IPS-18a (cell line): ENCODE data around the gene SMYD3.

ENCODE experiments used
- H3K27ac ChIP-seq: one replicate; pipeline ENCODE4 v1.5.1; 2013; ENCODE audit warnings: low read length
- H3K27me3 ChIP-seq: one replicate; pipeline ENCODE4 v1.6.1; 2013; ENCODE audit warnings: mild to moderate bottlenecking, low read length; ENCODE audit not compliant: control insufficient read depth, insufficient read depth
- H3K36me3 ChIP-seq: one replicate; pipeline ENCODE4 v1.6.1; 2013; ENCODE audit warnings: low read depth, low read length; ENCODE audit not compliant: control insufficient read depth
- H3K4me1 ChIP-seq: one replicate; pipeline ENCODE4 v1.6.1; 2013; ENCODE audit warnings: low read depth, low read length; ENCODE audit not compliant: control insufficient read depth
- H3K4me3 ChIP-seq: one replicate; pipeline ENCODE4 v1.5.1; 2013; ENCODE audit warnings: low read length
- H3K9ac ChIP-seq: one replicate; pipeline ENCODE4 v1.6.1; 2013; ENCODE audit warnings: mild to moderate bottlenecking, low read length, moderate library complexity
- H3K9me3 ChIP-seq: one replicate; pipeline ENCODE4 v1.6.1; 2013; ENCODE audit warnings: low read depth, low read length; ENCODE audit not compliant: control insufficient read depth

The SMYD3 gene

GRCh38 chr1:245871191-245871590 lies 635.9 kb downstream of the SMYD3 start:
- no peaks in the 10 kb centered on the region for H3K4me1 ChIP-seq
- H3K9ac ChIP-seq = no peak overlapping the region
- H3K4me3 ChIP-seq = no peak overlapping the region
- no peaks in the 10 kb centered on the region for H3K36me3 ChIP-seq
- H3K27ac ChIP-seq = no peak overlapping the region
- no peaks in the 10 kb centered on the region for H3K27me3 ChIP-seq
- no peaks in the 10 kb centered on the region for H3K9me3 ChIP-seq

DNA sequence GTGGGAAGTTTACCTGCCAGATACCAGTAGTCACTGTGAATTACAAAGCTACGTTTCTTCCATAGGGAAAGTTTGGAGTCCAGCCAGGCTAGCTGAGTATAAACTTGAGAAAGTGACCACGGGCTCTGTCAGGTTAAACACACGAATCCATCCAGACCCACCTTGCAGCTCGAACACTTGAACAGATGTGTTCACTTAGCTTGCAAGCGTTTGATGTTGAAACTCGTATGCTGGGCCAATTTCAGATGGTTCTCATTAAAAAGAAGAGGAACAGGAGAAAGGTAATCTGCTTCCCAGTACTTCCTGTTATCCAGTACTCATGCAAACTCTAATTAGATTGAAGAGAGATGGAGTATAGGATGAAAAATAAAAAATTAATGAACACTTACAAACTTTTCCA lies 636.4 kb downstream of the SMYD3 start:
- H3K9me3 ChIP-seq = no peaks in the 10 kb centered on the region
- H3K27ac ChIP-seq = no peak overlapping the region
- no peaks in the 10 kb centered on the region for H3K4me1 ChIP-seq
- H3K27me3 ChIP-seq = no peaks in the 10 kb centered on the region
- no peaks in the 10 kb centered on the region for H3K36me3 ChIP-seq
- no peak overlapping the region for H3K4me3 ChIP-seq
- H3K9ac ChIP-seq = no peak overlapping the region

DNA sequence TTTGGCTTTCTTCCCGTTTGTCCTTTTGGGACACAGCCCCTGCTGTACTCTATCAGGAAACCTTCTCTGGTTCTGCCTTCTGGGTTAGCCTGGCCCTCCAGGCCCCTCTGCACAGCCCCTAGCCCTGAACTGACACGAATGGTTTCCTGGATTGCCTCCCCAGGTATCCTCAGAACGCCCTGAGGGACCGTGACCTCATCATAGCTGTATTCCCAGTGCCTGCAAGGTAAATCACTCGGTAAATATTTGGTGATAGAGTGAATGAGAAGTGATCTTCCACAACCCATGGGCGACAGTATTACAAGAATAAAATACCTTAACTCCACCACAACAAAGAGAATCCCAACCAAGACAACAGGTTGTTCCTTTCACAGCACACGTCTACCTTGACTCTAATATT lies 637.2 kb downstream of the SMYD3 start:
- Histone ChIP-seq H3K4me3 (no peak overlapping the region), H3K4me1 (no peaks in the 10 kb centered on the region)

GRCh38 chr1:245867738-245868137 lies 639.3 kb downstream of the SMYD3 start:
- no peak overlapping the region for H3K4me3 ChIP-seq
- no peak overlapping the region for H3K9ac ChIP-seq
- no peaks in the 10 kb centered on the region for H3K27me3 ChIP-seq
- H3K9me3 ChIP-seq = no peaks in the 10 kb centered on the region
- no peak overlapping the region for H3K27ac ChIP-seq
- no peaks in the 10 kb centered on the region for H3K4me1 ChIP-seq
- no peaks in the 10 kb centered on the region for H3K36me3 ChIP-seq

More for the DNA sequence above, 637.2 kb downstream of the SMYD3 start:
- Histone ChIP-seq H3K27ac (no peak overlapping the region), H3K9me3 (no peaks in the 10 kb centered on the region), H3K27me3 (no peaks in the 10 kb centered on the region), H3K36me3 (no peaks in the 10 kb centered on the region), H3K9ac (no peak overlapping the region)

GRCh38 chr1:245864872-245865271 lies 642.2 kb downstream of the SMYD3 start:
- Histone ChIP-seq H3K9ac (no peak overlapping the region), H3K27ac (no peak overlapping the region), H3K9me3 (no peaks in the 10 kb centered on the region), H3K4me1 (no peaks in the 10 kb centered on the region), H3K4me3 (no peak overlapping the region), H3K27me3 (no peaks in the 10 kb centered on the region), H3K36me3 (no peaks in the 10 kb centered on the region)

DNA sequence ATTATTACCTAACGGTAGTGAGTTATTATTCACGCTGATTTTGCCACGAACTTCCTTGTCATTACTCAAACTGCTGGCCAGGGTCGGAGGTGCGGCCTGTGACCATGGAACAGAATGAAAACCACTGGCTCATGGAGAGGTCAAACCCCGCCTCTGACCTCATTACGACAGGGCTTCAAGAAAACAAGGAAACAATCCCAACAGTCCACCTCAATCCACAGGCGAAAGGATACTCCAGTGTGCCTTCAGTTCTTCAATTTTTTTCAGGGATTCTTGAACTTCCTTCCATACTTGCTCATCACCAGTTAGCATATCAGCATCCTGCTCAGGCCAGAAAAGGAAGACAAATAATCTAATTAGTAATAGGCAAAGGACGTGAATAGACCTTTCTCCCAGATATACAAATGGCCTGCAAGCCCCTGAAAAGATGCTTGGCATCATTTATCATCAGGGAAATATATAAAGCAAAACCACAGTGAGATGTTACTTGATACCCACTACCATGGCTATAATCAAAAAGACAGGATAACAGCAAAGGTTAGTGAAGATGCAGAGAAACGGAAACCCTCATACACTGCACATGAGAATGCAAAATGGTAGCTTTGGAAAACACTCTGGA lies 643.4 kb downstream of the SMYD3 start:
- Histone ChIP-seq H3K27me3 (no peaks in the 10 kb centered on the region), H3K4me1 (no peaks in the 10 kb centered on the region), H3K9me3 (no peaks in the 10 kb centered on the region), H3K27ac (no peak overlapping the region), H3K36me3 (no peaks in the 10 kb centered on the region), H3K4me3 (no peak overlapping the region), H3K9ac (no peak overlapping the region)

DNA sequence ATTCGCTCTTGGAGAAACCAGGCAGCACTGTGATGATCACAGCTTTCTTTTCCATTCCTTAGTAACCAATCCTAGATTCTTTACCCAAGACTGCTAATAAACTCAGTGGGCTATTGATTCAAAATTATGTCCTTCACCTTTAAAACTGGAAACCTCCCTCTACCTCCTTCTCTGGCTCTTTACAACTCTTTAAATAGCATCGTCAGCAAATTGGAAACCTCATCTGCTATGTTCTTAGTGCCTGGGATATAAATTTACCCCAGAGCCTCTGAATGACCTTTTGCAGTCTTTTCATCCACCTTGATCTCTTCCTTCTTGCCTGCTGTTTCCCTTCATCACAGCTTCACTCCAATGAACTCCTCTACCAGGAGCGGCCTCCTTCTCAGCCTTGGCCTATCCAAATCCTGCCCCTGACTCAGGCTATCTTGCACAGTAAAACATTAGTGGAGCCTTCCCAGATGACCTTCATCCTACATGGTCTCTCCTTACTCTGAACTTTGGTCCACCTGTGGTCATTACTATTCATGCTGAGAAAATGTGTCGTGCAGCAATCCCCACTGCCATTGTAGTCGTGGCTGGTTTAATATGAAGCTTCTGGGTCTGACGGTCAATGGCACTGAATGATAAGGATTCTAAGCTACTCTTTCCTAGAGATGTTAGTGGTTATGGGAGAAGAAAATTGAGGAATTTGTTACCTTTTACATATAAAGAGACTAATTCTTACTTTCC lies 644.1 kb downstream of the SMYD3 start:
- no peak overlapping the region for H3K4me3 ChIP-seq
- no peak overlapping the region for H3K9ac ChIP-seq

GRCh38 chr1:245860657-245861544 lies 646.2 kb downstream of the SMYD3 start:
- Histone ChIP-seq H3K4me3 (no peak overlapping the region), H3K27me3 (no peaks in the 10 kb centered on the region), H3K9me3 (no peaks in the 10 kb centered on the region), H3K4me1 (peaks cover 5% of the 10 kb centered on the region), H3K36me3 (no peaks in the 10 kb centered on the region), H3K27ac (no peak overlapping the region), H3K9ac (no peak overlapping the region)

More for the DNA sequence above, 644.1 kb downstream of the SMYD3 start:
- Histone ChIP-seq H3K4me1 (no peaks in the 10 kb centered on the region), H3K9me3 (no peaks in the 10 kb centered on the region), H3K27me3 (no peaks in the 10 kb centered on the region), H3K36me3 (no peaks in the 10 kb centered on the region), H3K27ac (no peak overlapping the region)

GRCh38 chr1:245859493-245860114 lies 647.5 kb downstream of the SMYD3 start:
- H3K27ac ChIP-seq = no peak overlapping the region
- no peaks in the 10 kb centered on the region for H3K36me3 ChIP-seq
- no peak overlapping the region for H3K4me3 ChIP-seq
- H3K4me1 ChIP-seq = peaks cover 17% of the 10 kb centered on the region
- H3K9ac ChIP-seq = no peak overlapping the region
- no peaks in the 10 kb centered on the region for H3K27me3 ChIP-seq
- no peaks in the 10 kb centered on the region for H3K9me3 ChIP-seq

DNA sequence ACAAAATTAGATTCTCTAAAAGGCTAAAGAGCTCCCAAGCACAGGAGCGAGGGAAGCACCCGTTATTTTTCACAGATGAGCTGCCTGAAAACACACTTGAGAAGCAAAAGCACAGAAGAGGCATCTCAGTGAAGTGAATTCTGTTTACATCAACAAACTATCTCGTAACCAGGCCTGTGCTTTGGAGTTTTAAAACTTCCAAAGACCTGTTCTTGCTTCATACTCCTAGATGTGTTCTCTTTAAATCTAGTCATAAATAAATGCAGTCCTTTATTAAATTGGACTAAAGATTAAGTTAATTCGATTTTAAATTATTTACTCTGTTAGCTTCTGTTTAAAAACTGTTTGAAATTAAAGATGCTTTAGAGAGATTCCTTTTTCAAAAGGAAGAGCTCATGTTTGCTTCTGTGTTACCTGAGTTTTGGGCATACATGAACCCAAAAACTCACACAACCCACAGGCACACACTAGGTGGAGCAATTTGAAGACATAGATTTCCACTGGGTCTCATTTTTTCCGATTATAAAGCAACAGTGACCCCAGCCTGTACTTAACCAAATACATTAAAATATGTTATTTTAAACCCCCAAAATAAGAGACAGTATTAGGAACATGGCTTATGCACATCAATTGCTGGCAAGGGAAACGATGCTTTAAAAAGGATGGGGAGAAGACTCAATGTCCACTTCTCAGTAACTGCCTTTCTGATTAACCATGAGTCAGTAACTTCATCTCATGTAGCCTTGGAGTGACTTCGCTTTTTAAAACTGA lies 648.2 kb downstream of the SMYD3 start:
- H3K4me1 ChIP-seq = peaks cover 17% of the 10 kb centered on the region
- H3K9ac ChIP-seq = no peak overlapping the region

More for the DNA sequence above, 648.2 kb downstream of the SMYD3 start:
- Histone ChIP-seq H3K36me3 (no peaks in the 10 kb centered on the region), H3K9me3 (no peaks in the 10 kb centered on the region), H3K27ac (no peak overlapping the region), H3K27me3 (no peaks in the 10 kb centered on the region), H3K4me3 (no peak overlapping the region)
